OCI-M1 (cell line): ENCODE measurements around the gene SERPING1.

ENCODE experiments used
- DNase-seq: peaks from one replicate; lab custom pipeline; 2025; lab: John Stamatoyannopoulos, UW

SERPING1 gene

GRCh38 chr11:57597916-57598830 is 688 bp downstream of the SERPING1 start:
- DNase-seq = peak; percentile 59

- DNase-seq = no peak
Observed at GRCh38 chr11:57598831-57599155, 1.3 kb downstream of the SERPING1 start.

- DNase-seq = no peak
Observed at GRCh38 chr11:57599381-57599780, 1.9 kb downstream of the SERPING1 start.

GRCh38 chr11:57601297-57601696 is 3.8 kb downstream of the SERPING1 start:
- DNase-seq = no peak

GRCh38 chr11:57604296-57605027 is 7.0 kb downstream of the SERPING1 start:
- DNase-seq = peak; percentile 30

GRCh38 chr11:57605028-57605420 is 7.5 kb downstream of the SERPING1 start:
- DNase-seq = no peak

GRCh38 chr11:57610170-57610569 is 12.7 kb downstream of the SERPING1 start:
- no peak for DNase-seq

- DNase-seq = no peak
Observed at GRCh38 chr11:57614234-57614772, 16.8 kb downstream of the SERPING1 start.

GRCh38 chr11:57615308-57615707 is 17.8 kb downstream of the SERPING1 start:
- DNase-seq = no peak

GRCh38 chr11:57616595-57616994 is 19.1 kb downstream of the SERPING1 start:
- no peak for DNase-seq

GRCh38 chr11:57618438-57618837 is 21.0 kb downstream of the SERPING1 start:
- no peak for DNase-seq

GRCh38 chr11:57619331-57619730 is 21.8 kb downstream of the SERPING1 start:
- peak; percentile 9 for DNase-seq

GRCh38 chr11:57620467-57620866 is 23.0 kb downstream of the SERPING1 start:
- DNase-seq = no peak

GRCh38 chr11:57622263-57622662 is 24.8 kb downstream of the SERPING1 start:
- DNase-seq = no peak

GRCh38 chr11:57624864-57625263 is 27.4 kb downstream of the SERPING1 start:
- no peak for DNase-seq

- no peak for DNase-seq
Observed at GRCh38 chr11:57626895-57627294, 29.4 kb downstream of the SERPING1 start.

GRCh38 chr11:57630171-57630570 is 32.7 kb downstream of the SERPING1 start:
- no peak for DNase-seq

GRCh38 chr11:57632116-57632515 is 34.6 kb downstream of the SERPING1 start:
- DNase-seq = no peak

- no peak for DNase-seq
Observed at GRCh38 chr11:57633394-57634070, 36.0 kb downstream of the SERPING1 start.

GRCh38 chr11:57634311-57634710 is 36.8 kb downstream of the SERPING1 start:
- DNase-seq = no peak

GRCh38 chr11:57635246-57635645 is 37.8 kb downstream of the SERPING1 start:
- no peak for DNase-seq

GRCh38 chr11:57637626-57638004 is 40.1 kb downstream of the SERPING1 start:
- DNase-seq = no peak
